Neutrophil (primary cell): ENCODE measurements around the gene CCDC8.
"Not testable (repeated sequence)": the region's sequence is repeated elsewhere in the genome, so short reads cannot be mapped to it uniquely, and the experiment has no call there.

ENCODE experiments used
- H3K27ac ChIP-seq: fragments of 200-600 bp; sonication (generic); 2 replicates; pipeline ENCODE4 v1.5.1; 2016; ENCODE audit warnings: mild to moderate bottlenecking, moderate library complexity
- H3K27me3 ChIP-seq: fragments of 200-600 bp; sonication (generic); 2 replicates; pipeline ENCODE4 v1.6.0; 2016; ENCODE audit warnings: mild to moderate bottlenecking
- H3K36me3 ChIP-seq: fragments of 200-600 bp; sonication (generic); 2 replicates; pipeline ENCODE4 v1.5.1; 2017
- H3K4me1 ChIP-seq, 2 experiments: fragments of 200-600 bp in 1 of 2; sonication (generic) in 1 of 2; 1 replicate in 1 of 2; 2 replicates in 1 of 2; pipeline versions ENCODE4 v1.5.1 to v1.6.1; 2013 to 2016; ENCODE audit warnings: low read depth in 1 of 2, low read length in 1 of 2, mild to moderate bottlenecking in 1 of 2, moderate library complexity in 1 of 2; ENCODE audit not compliant: control insufficient read depth in 1 of 2, insufficient read depth in 1 of 2
- H3K4me3 ChIP-seq, 2 experiments: fragments of 200-600 bp in 1 of 2; sonication (generic) in 1 of 2; 1 replicate in 1 of 2; 2 replicates in 1 of 2; pipeline ENCODE4 v1.5.1; 2013 to 2016; ENCODE audit warnings: low read depth in 1 of 2, low read length in 1 of 2, mild to moderate bottlenecking in 1 of 2, moderate library complexity in 1 of 2
- H3K9me3 ChIP-seq: fragments of 200-600 bp; sonication (generic); 2 replicates; pipeline ENCODE4 v1.5.1; 2016
- CTCF ChIP-seq: fragments of 200-600 bp; sonication (generic); IDR thresholded peaks from 2 replicates; pipeline ENCODE4 v1.5.1; 2016; ENCODE audit warnings: antibody characterized with exemption

Gene CCDC8

GRCh38 chr19:46406976-46407375 lies 6.4 kb downstream of the CCDC8 start:
- no peak overlapping the region for H3K4me3 ChIP-seq
- peaks cover 6 to 13% of the 10 kb centered on the region in 2 experiments for H3K4me1 ChIP-seq
- H3K27ac ChIP-seq: no peak overlapping the region
- H3K27me3 ChIP-seq: peaks cover 96% of the 10 kb centered on the region
- H3K9me3 ChIP-seq: no peaks in the 10 kb centered on the region
- TF ChIP-seq CTCF: no peak
- H3K36me3 ChIP-seq: no peaks in the 10 kb centered on the region

GRCh38 chr19:46404753-46405468 lies 8.5 kb downstream of the CCDC8 start:
- H3K4me1 ChIP-seq: peaks cover 6 to 13% of the 10 kb centered on the region in 2 experiments
- peaks cover 87% of the 10 kb centered on the region for H3K27me3 ChIP-seq
- no peak overlapping the region for H3K27ac ChIP-seq
- no peak for TF ChIP-seq CTCF
- no peaks in the 10 kb centered on the region for H3K9me3 ChIP-seq
- no peak overlapping the region for H3K4me3 ChIP-seq
- no peaks in the 10 kb centered on the region for H3K36me3 ChIP-seq

GRCh38 chr19:46404055-46404752 lies 9.2 kb downstream of the CCDC8 start:
- Histone ChIP-seq H3K4me3 (no peak overlapping the region), H3K9me3 (no peaks in the 10 kb centered on the region), H3K36me3 (no peaks in the 10 kb centered on the region), H3K27me3 (peaks cover 88% of the 10 kb centered on the region), H3K4me1 (peaks cover 6 to 13% of the 10 kb centered on the region in 2 experiments), H3K27ac (no peak overlapping the region)
- no peak for TF ChIP-seq CTCF

GRCh38 chr19:46402725-46403124 lies 10.6 kb downstream of the CCDC8 start:
- H3K27ac ChIP-seq: no peak overlapping the region
- no peaks in the 10 kb centered on the region for H3K9me3 ChIP-seq
- H3K4me3 ChIP-seq: no peak overlapping the region
- H3K36me3 ChIP-seq: no peaks in the 10 kb centered on the region
- H3K27me3 ChIP-seq: peaks cover 83% of the 10 kb centered on the region
- peaks cover 6 to 13% of the 10 kb centered on the region in 2 experiments for H3K4me1 ChIP-seq
- TF ChIP-seq CTCF: no peak

- not testable (repeated sequence) for H3K4me1 ChIP-seq
Measured at GRCh38 chr19:46397801-46398479, 15.4 kb downstream of the CCDC8 start.

GRCh38 chr19:46394402-46394797 lies 19.0 kb downstream of the CCDC8 start:
- Histone ChIP-seq H3K4me3 (no peak overlapping the region), H3K36me3 (peaks cover 24% of the 10 kb centered on the region), H3K4me1 (no peaks in the 10 kb centered on the region), H3K9me3 (no peaks in the 10 kb centered on the region), H3K27me3 (peaks cover 17% of the 10 kb centered on the region), H3K27ac (no peak overlapping the region)
- no peak for TF ChIP-seq CTCF

More at GRCh38 chr19:46397801-46398479, 15.4 kb downstream of the CCDC8 start:
- H3K9me3 ChIP-seq, H3K36me3 ChIP-seq, H3K27ac ChIP-seq, H3K4me3 ChIP-seq: not testable (repeated sequence)
- peaks cover 41% of the 10 kb centered on the region for H3K27me3 ChIP-seq
